Measurements from ENCODE around the gene FAM120B.
"Not testable (repeated sequence)": the region's sequence is repeated elsewhere in the genome, so short reads cannot be mapped to it uniquely, and the experiment has no call there.

FAM120B gene

GRCh38 chr6:170329321-170329720, 22.8 kb downstream of the FAM120B start:
- Histone ChIP-seq H3K36me3 (ENCODE audit: insufficient read depth, low read length) (peaks cover 67% of the 10 kb centered on the region), H3K9me3 (ENCODE audit: insufficient read depth, low read length, severe bottlenecking) (no peaks in the 10 kb centered on the region), H3K4me3 (ENCODE audit: low read depth in 1 of 2, low read length in 2 of 2) (no peak overlapping the region), H3K4me2 (ENCODE audit: insufficient read depth, low read length) (no peak overlapping the region), H3K9ac (ENCODE audit: low read depth, low read length) (no peak overlapping the region), H4K20me1 (ENCODE audit: insufficient read depth, low read length) (peaks cover 3% of the 10 kb centered on the region; the same call in 1 of the 2 replicates), H3K27ac (ENCODE audit: low read length) (no peak overlapping the region), H2AFZ (ENCODE audit: low read depth, low read length) (no peak overlapping the region), H3K27me3 (ENCODE audit: insufficient read depth, low read length, poor library complexity) (no peaks in the 10 kb centered on the region), H3K79me2 (ENCODE audit: insufficient read depth, low read length) (peaks cover 4% of the 10 kb centered on the region; the same call in 1 of the 2 replicates), H3K4me1 (ENCODE audit: insufficient read depth, low read length) (no peaks in the 10 kb centered on the region)
- no peak for ATAC-seq (ENCODE audit: insufficient read depth, low read depth)
- DNase-seq: no peak
- TF ChIP-seq CTCF (IDR thresholded peaks at IDR 0.05; ENCODE audit: borderline replicate concordance, extremely low read depth, low read length, poor library complexity, severe bottlenecking) (no peak), EZH2 (IDR thresholded peaks at IDR 0.05; ENCODE audit: borderline replicate concordance, low read depth, low read length, severe bottlenecking) (no peak)

GRCh38 chr6:170335199-170335598, 28.6 kb downstream of the FAM120B start:
- not testable (repeated sequence) for H3K4me2 ChIP-seq (ENCODE audit: insufficient read depth, low read length); H3K9ac ChIP-seq (ENCODE audit: low read depth, low read length); ATAC-seq (ENCODE audit: insufficient read depth, low read depth); H4K20me1 ChIP-seq (ENCODE audit: insufficient read depth, low read length); H3K9me3 ChIP-seq (ENCODE audit: insufficient read depth, low read length, severe bottlenecking); H3K27me3 ChIP-seq (ENCODE audit: insufficient read depth, low read length, poor library complexity); H3K27ac ChIP-seq (ENCODE audit: low read length); H3K4me3 ChIP-seq (ENCODE audit: low read depth in 1 of 2, low read length in 2 of 2); H2AFZ ChIP-seq (ENCODE audit: low read depth, low read length); H3K4me1 ChIP-seq (ENCODE audit: insufficient read depth, low read length); DNase-seq
- peaks cover 40% of the 10 kb centered on the region for H3K36me3 ChIP-seq (ENCODE audit: insufficient read depth, low read length)
- peaks cover 13% of the 10 kb centered on the region; the same call in 1 of the 2 replicates for H3K79me2 ChIP-seq (ENCODE audit: insufficient read depth, low read length)

GRCh38 chr6:170344631-170345576, 38.3 kb downstream of the FAM120B start:
- Histone ChIP-seq H3K4me1 (ENCODE audit: insufficient read depth, low read length) (no peaks in the 10 kb centered on the region), H3K9ac (ENCODE audit: low read depth, low read length) (no peak overlapping the region), H3K9me3 (ENCODE audit: insufficient read depth, low read length, severe bottlenecking) (peaks cover 4% of the 10 kb centered on the region), H3K36me3 (ENCODE audit: insufficient read depth, low read length) (peaks cover 61% of the 10 kb centered on the region), H3K79me2 (ENCODE audit: insufficient read depth, low read length) (peaks cover 5% of the 10 kb centered on the region), H3K27me3 (ENCODE audit: insufficient read depth, low read length, poor library complexity) (no peaks in the 10 kb centered on the region), H3K27ac (ENCODE audit: low read length) (no peak overlapping the region), H4K20me1 (ENCODE audit: insufficient read depth, low read length) (peaks cover 18% of the 10 kb centered on the region; the same call in 1 of the 2 replicates), H3K4me3 (ENCODE audit: low read depth in 1 of 2, low read length in 2 of 2) (no peak overlapping the region), H3K4me2 (ENCODE audit: insufficient read depth, low read length) (no peak overlapping the region), H2AFZ (ENCODE audit: low read depth, low read length) (no peak overlapping the region)
- DNase-seq (no peak), ATAC-seq (ENCODE audit: insufficient read depth, low read depth) (no peak)
- TF ChIP-seq CTCF (IDR thresholded peaks at IDR 0.05; ENCODE audit: borderline replicate concordance, extremely low read depth, low read length, poor library complexity, severe bottlenecking) (no peak), EZH2 (IDR thresholded peaks at IDR 0.05; ENCODE audit: borderline replicate concordance, low read depth, low read length, severe bottlenecking) (no peak)

GRCh38 chr6:170345662-170346061, 39.1 kb downstream of the FAM120B start:
- H3K27ac ChIP-seq (ENCODE audit: low read length): no peak overlapping the region
- no peaks in the 10 kb centered on the region for H3K27me3 ChIP-seq (ENCODE audit: insufficient read depth, low read length, poor library complexity)
- H3K4me2 ChIP-seq (ENCODE audit: insufficient read depth, low read length): no peak overlapping the region
- H3K9ac ChIP-seq (ENCODE audit: low read depth, low read length): no peak overlapping the region
- peaks cover 17% of the 10 kb centered on the region; the same call in 1 of the 2 replicates for H4K20me1 ChIP-seq (ENCODE audit: insufficient read depth, low read length)
- DNase-seq (no peak), ATAC-seq (ENCODE audit: insufficient read depth, low read depth) (no peak)
- peaks cover 5% of the 10 kb centered on the region for H3K79me2 ChIP-seq (ENCODE audit: insufficient read depth, low read length)
- H3K9me3 ChIP-seq (ENCODE audit: insufficient read depth, low read length, severe bottlenecking): peaks cover 10% of the 10 kb centered on the region
- no peak for TF ChIP-seq CTCF (IDR thresholded peaks at IDR 0.05; ENCODE audit: borderline replicate concordance, extremely low read depth, low read length, poor library complexity, severe bottlenecking)
- TF ChIP-seq EZH2 (IDR thresholded peaks at IDR 0.05; ENCODE audit: borderline replicate concordance, low read depth, low read length, severe bottlenecking): no peak
- H3K4me3 ChIP-seq (ENCODE audit: low read depth in 1 of 2, low read length in 2 of 2): no peak overlapping the region
- peaks cover 68% of the 10 kb centered on the region for H3K36me3 ChIP-seq (ENCODE audit: insufficient read depth, low read length)
- H2AFZ ChIP-seq (ENCODE audit: low read depth, low read length): no peak overlapping the region
- H3K4me1 ChIP-seq (ENCODE audit: insufficient read depth, low read length): no peaks in the 10 kb centered on the region
